IPS-15b (cell line): Measurements from ENCODE around the gene EPHA1.
A peak's percentile ranks its signal among the peaks of the same experiment; 100 is the strongest.

Experiments
- H3K27me3 ChIP-seq: one replicate; pipeline ENCODE4 v1.6.1; 2013; ENCODE audit warnings: low read length; ENCODE audit not compliant: control insufficient read depth, insufficient read depth
- H3K36me3 ChIP-seq: one replicate; pipeline ENCODE4 v1.6.1; 2013; ENCODE audit warnings: low read length; ENCODE audit not compliant: control insufficient read depth, insufficient read depth
- H3K4me1 ChIP-seq: one replicate; pipeline ENCODE4 v1.6.1; 2013; ENCODE audit warnings: mild to moderate bottlenecking, low read length; ENCODE audit not compliant: control insufficient read depth, insufficient read depth
- H3K4me3 ChIP-seq: one replicate; pipeline ENCODE4 v1.5.1; 2013; ENCODE audit warnings: low read depth, low read length
- H3K9ac ChIP-seq: one replicate; pipeline ENCODE4 v1.6.1; 2013; ENCODE audit warnings: low read depth, mild to moderate bottlenecking, low read length
- H3K9me3 ChIP-seq: one replicate; pipeline ENCODE4 v1.6.1; 2013; ENCODE audit warnings: mild to moderate bottlenecking, low read length; ENCODE audit not compliant: control insufficient read depth, insufficient read depth

EPHA1 gene

DNA sequence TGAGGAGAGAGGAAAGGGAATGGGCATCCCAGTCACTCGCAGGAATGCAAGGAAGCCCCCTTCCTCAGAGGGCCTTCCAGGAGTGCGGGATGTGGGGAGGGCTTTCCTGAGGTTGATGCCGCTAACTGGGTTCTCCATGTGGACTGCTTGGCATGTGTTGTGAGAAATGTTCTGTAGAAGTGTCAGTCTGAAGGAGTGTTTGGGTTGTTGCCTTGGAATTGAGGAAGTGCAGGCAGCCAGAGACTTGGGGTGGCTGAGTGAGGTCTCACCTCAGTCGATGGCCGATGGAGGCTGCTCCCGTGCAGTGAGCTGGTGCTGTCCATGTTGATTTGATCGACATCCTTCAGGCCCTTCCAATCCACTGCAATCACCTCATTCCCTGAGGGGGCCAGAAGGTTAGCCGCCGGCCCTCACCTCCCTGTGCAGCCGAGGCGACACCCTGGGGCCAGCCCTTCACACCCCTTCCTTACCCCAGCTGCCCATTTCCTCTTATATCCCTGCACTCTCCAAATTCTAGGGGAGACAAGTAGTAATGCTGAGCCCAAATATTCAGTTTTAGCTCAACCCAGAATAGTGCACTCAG lies 48.8 kb downstream of the EPHA1 start:
- Histone ChIP-seq H3K9me3 (no peaks in the 10 kb centered on the region), H3K9ac (no peak overlapping the region), H3K4me1 (peaks cover 5% of the 10 kb centered on the region), H3K36me3 (peaks cover 10% of the 10 kb centered on the region), H3K4me3 (no peak overlapping the region), H3K27me3 (peaks cover 20% of the 10 kb centered on the region)

DNA sequence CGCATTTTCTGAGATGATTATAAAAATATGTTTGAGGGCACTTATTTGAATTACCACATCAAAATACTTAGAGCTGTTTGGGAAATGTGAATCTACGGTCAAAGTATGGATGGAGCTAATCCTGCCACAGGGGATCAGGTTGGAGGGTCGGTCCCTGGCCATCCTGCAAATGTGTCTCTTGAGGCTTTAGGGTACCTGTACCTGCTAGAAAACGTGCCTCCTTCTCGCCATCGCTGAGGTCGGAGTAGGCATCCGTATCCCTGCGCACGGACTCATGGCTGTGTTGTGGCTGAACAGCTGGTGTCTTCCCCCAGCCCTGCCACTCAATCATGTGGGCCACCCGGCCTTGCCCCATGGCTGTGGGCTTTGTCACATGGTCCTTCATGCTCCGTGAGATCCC lies 50.0 kb downstream of the EPHA1 start:
- no peak overlapping the region for H3K9ac ChIP-seq
- H3K9me3 ChIP-seq: no peaks in the 10 kb centered on the region
- peaks cover 10% of the 10 kb centered on the region for H3K27me3 ChIP-seq
- H3K36me3 ChIP-seq: peaks cover 10% of the 10 kb centered on the region
- peaks cover 5% of the 10 kb centered on the region for H3K4me1 ChIP-seq
- H3K4me3 ChIP-seq: no peak overlapping the region

DNA sequence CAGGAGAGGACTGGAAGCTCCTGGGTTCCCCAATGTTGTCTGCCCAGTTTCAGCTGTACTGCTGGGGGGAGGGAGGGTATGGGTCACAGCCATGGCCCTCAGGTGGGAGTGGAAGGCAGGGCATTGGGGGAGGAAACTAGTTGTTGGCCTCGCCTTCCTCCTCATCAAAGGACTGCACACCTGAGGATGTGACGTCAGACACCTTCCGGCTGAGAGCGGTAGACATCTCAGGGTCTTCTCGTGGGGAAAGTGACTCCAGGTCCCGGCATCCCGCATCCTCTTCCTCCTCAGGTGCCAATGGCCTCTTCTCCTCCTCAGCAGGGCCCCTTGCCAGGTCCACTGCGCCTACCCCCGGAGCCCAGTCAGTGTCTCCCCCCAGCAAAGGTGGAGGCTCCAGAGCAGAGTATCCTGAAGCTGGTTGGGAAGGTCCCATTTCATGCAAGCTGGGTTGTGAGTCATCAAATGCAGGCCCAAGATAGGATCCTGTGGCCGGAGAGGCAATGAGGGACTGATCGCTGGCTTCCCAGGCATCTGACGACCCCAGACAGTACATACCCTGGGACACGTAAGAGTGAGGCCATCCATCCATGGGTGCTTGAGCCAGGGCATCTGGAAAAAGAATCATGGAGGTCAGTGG lies 52.1 kb downstream of the EPHA1 start:
- peaks cover 2% of the 10 kb centered on the region for H3K27me3 ChIP-seq
- no peaks in the 10 kb centered on the region for H3K4me1 ChIP-seq
- no peaks in the 10 kb centered on the region for H3K9me3 ChIP-seq
- H3K36me3 ChIP-seq: peaks cover 10% of the 10 kb centered on the region
- H3K4me3 ChIP-seq: no peak overlapping the region
- no peak overlapping the region for H3K9ac ChIP-seq

DNA sequence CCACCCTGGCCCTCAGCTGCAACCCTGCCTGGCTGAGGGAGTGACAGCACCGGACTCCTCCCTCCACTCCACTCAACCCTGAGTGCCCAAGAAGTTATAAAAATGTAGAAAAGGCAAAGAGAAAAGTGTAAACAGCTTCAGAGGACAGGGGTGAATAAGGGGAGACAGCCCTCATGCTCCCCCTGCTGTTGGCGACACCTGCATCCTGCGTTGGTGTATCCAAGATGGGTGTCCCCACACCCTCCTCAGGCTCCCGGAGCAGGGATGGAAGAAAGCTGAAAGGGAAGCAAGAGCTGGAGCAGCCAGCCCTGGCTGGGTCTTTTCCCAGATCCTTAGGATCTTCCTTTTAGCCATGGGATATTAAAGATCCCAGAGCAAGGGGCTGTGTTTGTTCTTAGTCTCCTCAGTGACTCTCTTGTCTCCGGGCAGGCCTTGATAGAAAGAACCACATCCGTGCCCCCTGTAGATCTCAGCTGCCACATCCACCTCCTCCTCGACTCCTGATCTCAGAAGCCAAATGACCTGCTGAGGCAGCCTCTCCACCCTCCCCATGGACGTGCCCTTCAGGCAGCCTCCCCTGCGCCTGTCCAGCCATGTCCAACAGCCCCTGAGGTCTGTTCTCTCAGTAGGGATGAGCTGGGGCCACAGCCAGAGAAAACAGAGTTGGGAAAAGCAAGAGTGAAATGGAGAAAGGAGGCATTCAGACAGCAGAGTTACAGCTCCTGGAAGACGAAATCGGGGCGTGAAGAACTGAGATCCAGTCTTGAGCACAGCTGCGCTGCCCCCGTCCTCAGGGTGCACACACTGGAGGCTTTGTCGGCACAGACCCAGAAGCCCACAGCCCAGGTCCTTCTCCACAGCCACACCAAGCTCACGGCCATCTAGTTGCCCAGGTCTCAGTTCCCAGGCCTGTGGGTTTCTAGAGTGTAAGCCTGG lies 52.9 kb downstream of the EPHA1 start:
- peaks cover 10% of the 10 kb centered on the region for H3K36me3 ChIP-seq
- peaks cover 2% of the 10 kb centered on the region for H3K27me3 ChIP-seq
- no peak overlapping the region for H3K9ac ChIP-seq

DNA sequence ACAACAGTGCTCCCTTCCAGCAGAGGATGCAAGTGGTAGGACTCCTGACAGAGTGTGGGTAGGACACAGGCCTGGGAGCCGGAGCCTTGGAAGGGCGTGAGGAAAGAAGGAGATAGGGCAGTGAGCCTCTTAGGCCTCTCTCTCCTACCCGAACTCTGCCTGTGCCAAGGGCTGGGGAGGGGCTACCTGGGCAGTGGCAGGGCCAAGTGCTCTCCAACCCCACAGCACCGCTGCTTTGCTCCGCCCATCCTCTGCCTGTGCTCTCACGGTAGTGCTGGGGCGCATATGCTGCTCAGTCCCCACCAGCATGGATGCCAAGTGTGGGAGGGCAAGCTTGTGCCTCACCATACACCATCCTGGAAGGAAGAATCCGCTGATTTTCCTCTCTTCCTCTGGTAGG lies 53.7 kb downstream of the EPHA1 start:
- H3K9ac ChIP-seq: no peak overlapping the region

More for the DNA sequence above, 52.9 kb downstream of the EPHA1 start:
- no peaks in the 10 kb centered on the region for H3K4me1 ChIP-seq
- no peak overlapping the region for H3K4me3 ChIP-seq
- no peaks in the 10 kb centered on the region for H3K9me3 ChIP-seq

DNA sequence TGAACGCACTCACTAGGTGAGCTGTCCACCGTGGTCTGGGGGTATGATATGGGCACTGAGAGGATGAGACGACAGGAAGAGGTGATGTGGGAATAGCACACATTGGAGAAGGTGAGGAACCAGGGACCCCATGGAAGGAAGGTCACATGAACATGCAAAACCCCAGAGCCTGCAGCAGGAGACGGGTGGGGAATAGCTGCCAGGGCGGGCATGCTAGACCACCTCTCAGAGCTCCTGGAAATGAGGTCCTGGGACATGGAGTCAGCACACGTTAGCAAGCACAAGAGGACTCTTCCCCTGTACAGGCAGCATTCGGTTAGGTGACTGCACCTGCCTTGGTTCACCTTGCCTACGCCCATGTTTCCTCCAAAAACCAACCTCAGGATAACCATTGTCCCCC lies 54.3 kb downstream of the EPHA1 start:
- H3K36me3 ChIP-seq: peaks cover 10% of the 10 kb centered on the region
- no peaks in the 10 kb centered on the region for H3K9me3 ChIP-seq
- H3K27me3 ChIP-seq: no peaks in the 10 kb centered on the region
- no peak overlapping the region for H3K9ac ChIP-seq
- no peaks in the 10 kb centered on the region for H3K4me1 ChIP-seq
- no peak overlapping the region for H3K4me3 ChIP-seq

More for the DNA sequence above, 53.7 kb downstream of the EPHA1 start:
- Histone ChIP-seq H3K4me1 (no peaks in the 10 kb centered on the region), H3K9me3 (no peaks in the 10 kb centered on the region), H3K36me3 (peaks cover 10% of the 10 kb centered on the region), H3K27me3 (no peaks in the 10 kb centered on the region), H3K4me3 (no peak overlapping the region)

DNA sequence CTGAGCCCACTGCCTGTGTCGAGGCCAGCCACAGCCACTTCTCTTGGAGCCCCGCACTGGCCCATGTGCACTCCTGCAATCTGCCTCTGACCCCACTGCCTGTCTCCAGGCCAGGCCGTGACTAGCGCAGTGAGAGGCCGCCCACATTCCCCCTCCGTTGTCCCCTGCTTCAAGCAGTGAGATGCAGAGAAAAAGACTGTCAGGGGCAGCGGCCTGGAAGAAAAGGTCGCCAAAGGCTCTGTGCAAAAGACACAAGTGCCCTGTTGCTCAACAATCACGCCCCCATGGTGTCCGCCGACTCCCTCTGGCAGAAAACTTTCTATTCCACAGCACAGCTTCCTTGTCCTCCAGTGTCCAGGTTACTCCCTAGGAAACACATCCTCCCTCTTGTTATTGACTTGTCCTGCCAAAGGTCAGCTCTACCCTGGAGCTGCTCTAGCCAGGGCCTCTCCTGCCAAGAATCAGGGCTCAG lies 56.1 kb downstream of the EPHA1 start:
- Histone ChIP-seq H3K4me3 (no peak overlapping the region), H3K9me3 (no peaks in the 10 kb centered on the region), H3K9ac (no peak overlapping the region), H3K4me1 (no peaks in the 10 kb centered on the region), H3K36me3 (peaks cover 10% of the 10 kb centered on the region), H3K27me3 (no peaks in the 10 kb centered on the region)

DNA sequence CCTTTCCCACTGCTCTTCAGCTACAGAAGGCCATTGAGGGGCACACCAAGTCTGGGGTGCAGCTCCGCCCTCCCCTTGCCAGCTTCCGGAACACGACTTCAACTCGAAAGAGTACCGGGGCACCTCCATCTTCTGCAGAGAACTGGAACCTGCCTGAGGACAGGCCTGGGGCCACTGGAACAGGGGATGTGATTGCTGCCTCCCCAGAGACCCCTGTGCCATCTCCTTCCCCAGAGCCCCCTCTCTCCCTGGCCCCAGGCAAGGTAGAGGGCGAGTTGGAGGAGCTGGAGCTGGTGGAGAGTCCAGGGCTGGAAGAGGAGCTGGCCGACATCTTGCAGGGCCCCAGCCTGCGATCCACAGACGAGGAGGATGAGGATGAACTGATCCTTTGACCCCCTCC lies 57.1 kb downstream of the EPHA1 start:
- no peaks in the 10 kb centered on the region for H3K9me3 ChIP-seq
- no peaks in the 10 kb centered on the region for H3K4me1 ChIP-seq
- no peak overlapping the region for H3K9ac ChIP-seq
- H3K36me3 ChIP-seq: peaks cover 10% of the 10 kb centered on the region
- H3K27me3 ChIP-seq: peaks cover 3% of the 10 kb centered on the region
- H3K4me3 ChIP-seq: no peak overlapping the region

DNA sequence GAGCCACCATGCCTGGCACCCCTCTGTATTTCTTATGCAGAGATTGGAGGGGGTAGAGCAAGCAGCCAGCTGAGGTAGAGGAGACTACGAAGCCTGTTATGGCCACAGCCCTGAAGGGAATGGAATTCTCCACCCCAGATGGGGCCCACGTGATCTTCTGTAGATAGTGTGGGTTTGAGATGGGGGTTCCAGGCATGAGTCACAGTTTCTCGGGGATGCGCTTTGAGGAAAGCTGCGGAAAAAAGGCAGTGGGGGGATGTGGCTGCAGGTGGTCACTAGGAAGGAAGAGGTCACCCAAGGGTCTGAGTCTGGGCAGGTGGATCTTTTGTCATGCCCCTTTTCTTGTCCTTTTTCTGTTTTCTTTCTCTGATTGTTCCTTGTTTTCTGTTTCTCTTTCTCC lies 57.6 kb downstream of the EPHA1 start:
- Histone ChIP-seq H3K27me3 (peaks cover 3% of the 10 kb centered on the region), H3K9me3 (no peaks in the 10 kb centered on the region), H3K4me3 (no peak overlapping the region), H3K4me1 (no peaks in the 10 kb centered on the region), H3K9ac (no peak overlapping the region), H3K36me3 (peaks cover 5% of the 10 kb centered on the region)

DNA sequence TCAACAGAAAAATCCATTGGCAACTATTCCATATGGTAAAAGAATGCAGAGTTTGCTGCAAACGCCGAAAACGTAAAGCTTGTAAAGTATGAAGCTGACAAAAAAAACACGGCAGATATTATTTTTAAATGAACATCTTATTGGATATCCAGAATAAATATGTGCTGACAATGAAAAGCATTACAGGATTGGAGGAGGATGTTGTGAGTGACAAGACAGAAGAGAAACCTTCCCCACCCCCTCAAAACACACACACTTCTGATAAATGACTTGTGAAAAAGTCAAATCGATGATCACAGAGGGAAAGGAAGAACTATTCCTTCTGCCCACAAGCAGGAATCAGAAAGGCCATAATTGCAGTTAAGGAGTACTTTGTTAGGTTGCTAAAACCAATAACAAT lies 60.7 kb downstream of the EPHA1 start:
- Histone ChIP-seq H3K4me3 (no peak overlapping the region), H3K9ac (no peak overlapping the region), H3K9me3 (no peaks in the 10 kb centered on the region), H3K4me1 (peaks cover 3% of the 10 kb centered on the region), H3K36me3 (no peaks in the 10 kb centered on the region), H3K27me3 (peaks cover 6% of the 10 kb centered on the region)

DNA sequence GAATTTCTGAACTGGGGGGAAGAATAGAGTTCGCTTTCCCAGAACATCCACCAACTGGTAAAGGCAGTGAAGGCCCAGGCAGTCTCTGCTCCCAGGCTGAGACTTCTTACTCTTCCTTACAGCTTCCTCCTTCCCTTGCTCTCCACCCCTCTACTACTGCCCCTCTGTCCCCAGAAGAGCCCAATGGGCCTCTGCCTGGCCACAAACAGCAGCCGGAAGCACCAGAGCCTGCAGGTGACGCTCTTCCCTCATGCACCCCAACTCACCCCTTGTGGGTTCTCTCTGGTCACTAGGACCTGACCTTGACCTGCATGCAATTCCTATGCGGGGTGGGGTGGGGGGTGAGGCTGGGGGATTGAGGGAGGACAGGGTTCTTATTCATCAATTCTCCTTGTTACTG lies 62.6 kb downstream of the EPHA1 start:
- Histone ChIP-seq H3K36me3 (no peaks in the 10 kb centered on the region), H3K27me3 (peaks cover 6% of the 10 kb centered on the region), H3K9ac (peak overlapping the region; percentile 39), H3K4me3 (peak overlapping the region; percentile 45), H3K9me3 (no peaks in the 10 kb centered on the region), H3K4me1 (peaks cover 3% of the 10 kb centered on the region)
